GM20431 (cell line): ENCODE measurements around the gene WDSUB1.

Source experiments
- in situ Hi-C: fragments of 300-500 bp; cut with MseI, MboI; formaldehyde crosslinking; loops from one replicate; pipeline ENCODE4 v1.15.0; 2020; ENCODE audit warnings: low sequenced_read_pairs; ENCODE audit not compliant: unreplicated experiment

WDSUB1 gene

DNA sequence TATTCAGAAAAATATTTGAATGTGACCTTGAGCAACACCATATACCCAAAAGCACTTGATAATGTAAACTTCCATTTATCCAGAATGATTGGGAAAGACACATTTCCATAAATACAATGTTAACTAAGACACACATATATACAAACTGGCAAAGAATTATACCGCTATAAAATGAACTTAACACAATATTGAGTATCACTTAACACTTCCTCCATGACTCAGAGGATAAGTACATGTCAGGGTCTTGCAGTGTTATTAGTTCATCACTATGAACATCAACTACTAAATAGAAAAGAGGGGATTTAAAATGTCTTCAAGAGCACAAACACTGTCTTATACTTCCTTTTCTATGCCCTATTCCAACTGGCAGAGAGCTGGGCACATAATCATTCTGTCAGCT is 18.6 kb downstream of the WDSUB1 start:
- in situ Hi-C loops = no loop called here

DNA sequence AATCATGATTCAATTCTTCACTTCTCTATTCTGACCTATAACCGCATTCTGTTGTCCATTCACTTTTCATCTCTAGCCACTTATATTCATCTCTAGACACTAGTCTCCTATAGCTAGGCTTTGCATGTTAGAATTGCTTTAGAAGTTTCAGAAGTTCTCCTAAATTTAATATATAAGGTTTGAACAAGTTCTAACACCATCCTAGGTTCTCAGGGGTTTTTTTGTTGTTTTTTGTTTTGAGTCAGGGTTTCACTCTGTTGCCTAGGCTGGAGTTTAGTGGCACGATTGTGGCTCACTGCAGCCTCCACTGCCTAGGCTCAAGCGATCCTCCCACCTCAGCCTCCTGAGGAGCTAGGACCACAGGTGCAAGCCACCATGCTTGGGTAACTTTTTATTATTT is 19.9 kb downstream of the WDSUB1 start:
- in situ Hi-C loops = no loop called here

DNA sequence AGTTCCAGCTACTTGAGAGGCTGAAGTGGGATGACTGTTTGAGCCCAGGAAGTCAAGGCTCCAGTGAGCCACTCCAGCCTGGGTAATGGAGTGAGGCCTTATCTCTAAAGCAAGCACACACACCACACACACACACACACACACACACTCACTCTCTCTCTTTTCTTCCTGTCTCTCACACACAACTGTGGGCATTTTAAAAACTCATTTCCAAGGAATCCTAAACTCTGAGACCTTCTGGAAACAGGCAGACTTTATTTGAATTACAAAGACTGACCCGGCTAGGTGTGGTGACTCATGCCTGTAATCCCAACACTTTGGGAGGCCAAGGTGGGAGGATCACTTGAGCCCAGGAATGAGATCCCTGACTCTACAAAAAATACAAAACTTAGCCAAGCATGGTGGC is 21.3 kb downstream of the WDSUB1 start:
- in situ Hi-C loops = no loop called here

DNA sequence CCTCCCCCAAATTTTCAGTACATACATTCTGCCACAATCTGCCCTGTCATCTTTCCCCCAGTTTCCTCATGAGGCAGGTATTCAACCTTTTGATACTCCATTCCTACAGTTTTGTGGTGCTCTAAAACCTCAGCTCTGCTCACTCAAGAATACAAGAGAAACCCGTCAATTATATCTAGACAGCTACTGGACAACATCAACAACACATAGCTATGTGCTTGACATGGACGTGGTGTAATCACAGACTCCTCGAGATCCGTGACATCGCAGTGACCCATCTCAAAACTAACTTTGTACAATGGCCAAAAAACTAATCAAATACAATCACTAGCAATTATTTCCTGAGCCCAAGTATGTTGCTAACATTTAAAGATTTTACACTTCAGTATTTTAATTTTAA is 23.6 kb downstream of the WDSUB1 start:
- in situ Hi-C loops = no loop called here

DNA sequence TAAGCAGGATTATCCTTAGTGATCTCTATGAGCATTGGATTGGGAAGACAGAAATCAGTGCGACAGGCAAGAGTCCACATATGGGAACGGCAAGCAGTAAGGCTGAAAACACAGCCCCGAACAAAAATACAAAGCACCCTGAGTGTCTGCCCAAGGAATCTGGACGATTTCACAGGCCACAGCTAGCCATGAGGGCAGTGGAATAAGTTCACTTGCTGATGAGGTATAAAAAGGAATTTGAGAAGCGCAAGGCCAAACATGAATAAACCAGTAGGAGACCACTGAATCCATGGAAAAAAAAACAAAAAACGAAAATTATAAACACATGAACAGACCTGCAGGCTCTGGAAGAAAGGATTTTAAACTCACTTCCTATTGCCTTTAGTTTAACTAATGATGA is 24.3 kb downstream of the WDSUB1 start:
- in situ Hi-C loops = no loop called here

DNA sequence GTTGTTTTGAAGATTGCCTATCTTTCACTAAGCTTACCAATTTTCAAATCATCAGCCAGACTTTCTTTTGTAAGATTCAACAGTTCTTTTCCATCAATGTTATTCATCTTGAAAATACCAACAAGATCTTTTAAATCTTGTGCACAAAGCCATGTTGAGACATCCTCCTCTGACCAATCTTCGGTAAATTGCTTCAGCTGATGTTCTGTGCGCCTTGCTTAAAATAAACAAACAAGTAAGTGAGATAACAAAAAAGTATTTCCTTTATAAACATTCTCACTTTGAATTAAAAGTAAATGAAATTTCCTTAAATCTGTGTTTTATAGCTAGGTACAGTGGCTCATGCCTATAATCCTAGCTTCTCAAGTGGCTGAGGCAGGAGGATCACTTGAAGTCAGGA is 30.3 kb downstream of the WDSUB1 start:
- in situ Hi-C loops = no loop called here

DNA sequence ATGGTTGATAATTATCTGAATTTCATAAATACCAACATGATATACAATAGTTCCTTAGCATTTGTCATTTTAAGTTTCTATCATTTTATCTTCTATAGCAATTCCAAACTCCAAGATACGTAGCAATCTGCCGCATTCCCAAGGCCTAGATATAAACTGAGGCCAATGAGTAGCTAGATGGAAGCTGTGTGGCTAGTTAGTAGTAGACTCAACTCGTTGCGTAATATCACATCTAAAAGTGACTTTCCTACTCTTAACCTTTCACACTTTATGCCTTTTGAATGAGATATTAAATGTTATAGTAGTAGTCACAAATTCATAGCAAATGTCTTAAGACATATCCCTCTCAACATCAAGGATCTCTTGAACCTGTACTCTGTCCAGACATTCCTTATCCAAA is 33.6 kb downstream of the WDSUB1 start:
- in situ Hi-C loops = no loop called here

DNA sequence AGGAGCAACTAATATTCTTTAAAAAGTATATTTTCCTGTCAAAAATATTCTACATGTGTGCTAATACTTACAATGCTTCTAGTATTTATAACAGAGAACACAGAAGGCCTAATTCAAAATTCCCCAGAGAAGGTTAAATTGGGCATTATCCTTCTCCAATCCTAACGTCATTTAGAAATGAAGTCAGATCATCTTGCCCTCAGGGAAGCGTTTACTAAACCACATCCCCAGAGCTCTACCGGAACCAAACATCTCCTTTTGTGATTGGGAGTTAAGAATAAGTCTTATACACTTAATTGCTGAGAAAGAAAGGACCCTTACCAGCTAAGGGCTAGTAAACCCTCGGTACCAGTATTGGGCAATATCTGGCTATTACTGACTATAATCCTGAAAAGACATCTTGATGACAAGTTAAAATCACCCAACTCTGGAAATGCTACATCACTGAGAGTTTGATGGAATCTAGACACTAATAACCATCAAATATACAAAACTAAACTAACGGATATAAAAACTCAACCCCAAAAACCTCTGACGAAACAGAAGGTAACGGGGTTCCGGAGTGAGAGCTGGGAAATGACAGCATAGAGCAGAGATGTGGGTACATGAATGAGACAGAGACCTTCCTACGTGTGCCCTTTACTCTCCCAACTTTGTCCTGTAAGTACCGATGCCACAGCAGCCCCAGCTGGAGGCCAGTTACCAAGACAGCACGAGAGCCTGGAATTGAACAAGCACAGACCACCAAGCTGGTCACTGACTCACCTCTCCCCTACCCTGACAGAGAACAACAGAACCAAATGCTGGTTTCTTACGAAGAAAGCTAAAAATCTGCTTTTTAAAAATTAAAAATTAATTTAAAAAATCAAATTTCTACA is 35.0 kb downstream of the WDSUB1 start:
- in situ Hi-C loops = no loop called here

DNA sequence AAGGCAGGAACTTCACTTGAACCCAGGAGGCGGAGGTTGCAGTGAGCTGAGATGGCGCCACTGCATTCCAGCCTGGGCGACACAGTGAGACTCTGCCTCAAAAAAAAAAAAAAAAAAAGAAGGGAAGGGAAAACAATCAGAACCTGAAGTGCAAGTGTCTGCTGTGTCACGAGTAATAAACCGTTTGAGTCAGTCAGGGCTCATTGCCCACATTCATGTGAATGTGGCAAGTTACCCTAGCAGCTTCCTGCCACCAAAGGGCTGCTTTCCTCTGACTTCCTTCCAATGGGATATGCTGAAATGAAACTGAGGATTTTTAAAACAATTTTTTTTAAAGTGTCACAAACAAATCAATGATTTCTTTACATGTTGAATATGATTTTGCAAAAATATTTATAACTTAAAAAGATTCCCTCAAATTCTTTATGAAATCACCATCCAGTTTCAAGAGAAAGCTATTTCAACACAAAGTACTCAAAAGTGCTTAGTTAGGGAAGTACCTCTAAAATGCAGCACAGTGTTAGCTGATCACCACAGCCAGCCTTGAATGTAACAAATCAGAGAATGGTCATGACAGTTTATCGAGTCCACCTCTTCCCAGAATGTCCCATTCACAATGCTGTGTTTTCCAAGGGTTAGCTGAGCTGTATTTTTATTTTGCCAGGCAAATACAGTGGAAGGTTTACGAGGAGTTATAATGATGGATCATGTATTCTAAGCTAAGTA is 36.4 kb downstream of the WDSUB1 start:
- in situ Hi-C loops = no loop called here

DNA sequence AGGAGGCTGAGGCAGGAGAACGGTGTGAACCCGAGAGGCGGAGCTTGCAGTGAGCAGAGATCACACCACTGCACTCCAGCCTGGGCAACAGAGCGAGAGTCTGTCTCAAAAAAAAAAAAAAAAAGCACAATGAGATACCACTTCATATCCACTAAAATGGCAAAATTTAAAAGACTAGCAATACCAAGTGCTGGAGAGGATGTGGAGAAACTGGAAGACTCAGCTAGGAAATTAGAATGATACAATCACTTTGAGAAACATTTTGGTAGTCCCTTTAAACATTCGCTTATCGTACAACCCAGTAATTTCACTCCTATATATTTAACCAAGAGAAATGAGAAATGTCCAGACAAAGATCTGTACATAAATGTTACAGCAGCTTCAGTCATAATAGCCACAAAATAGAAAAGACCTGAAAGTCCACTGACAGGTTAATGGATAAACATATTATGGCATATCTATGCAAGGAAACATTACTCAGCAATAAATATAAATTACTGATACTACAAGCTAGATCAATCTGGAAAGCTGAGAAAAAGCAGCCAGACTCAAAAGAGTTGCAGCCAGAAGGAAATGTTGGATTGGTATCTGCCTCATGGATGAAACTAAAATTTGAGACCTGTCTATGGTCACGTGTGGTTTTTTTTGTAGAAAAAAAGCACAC is 40.0 kb downstream of the WDSUB1 start:
- in situ Hi-C loops = no loop called here

DNA sequence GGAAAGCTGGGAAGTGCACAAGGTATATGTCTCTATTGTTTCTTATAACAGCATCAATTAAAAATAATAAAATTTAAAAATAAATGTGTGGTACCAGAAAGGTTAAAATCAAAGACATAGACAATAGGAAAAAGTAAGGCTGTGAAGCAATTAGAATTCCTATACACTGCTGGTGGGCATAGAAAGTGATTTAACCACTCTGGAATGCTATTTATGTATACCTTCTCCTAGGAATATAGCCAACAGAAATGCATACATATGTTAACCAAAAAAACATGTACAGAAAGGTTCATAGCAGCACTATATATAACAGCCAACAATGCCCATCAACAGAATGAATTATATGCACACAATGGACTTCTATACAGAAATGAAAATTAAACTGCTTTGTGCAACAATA is 43.0 kb downstream of the WDSUB1 start:
- in situ Hi-C loops = no loop called here

DNA sequence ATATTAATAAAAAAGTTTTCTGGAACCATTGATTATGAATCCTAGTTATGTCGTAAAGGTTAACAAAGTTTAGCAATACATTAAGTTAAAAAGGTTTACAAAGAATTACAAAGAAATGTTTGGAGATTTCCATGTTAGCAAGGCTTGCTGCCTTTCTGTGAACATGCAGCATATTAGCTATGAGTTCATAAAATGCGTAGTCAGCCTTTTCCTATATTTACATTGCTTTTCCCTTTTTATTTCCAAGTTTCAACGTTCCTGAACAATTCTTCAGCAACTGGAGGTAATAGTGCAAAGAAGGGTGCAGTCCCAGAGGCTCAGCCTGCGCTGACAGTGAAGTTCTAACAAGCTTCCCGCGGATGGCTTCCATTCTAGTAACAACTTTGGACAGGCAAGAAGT is 51.6 kb downstream of the WDSUB1 start:
- in situ Hi-C loops = no loop called here

DNA sequence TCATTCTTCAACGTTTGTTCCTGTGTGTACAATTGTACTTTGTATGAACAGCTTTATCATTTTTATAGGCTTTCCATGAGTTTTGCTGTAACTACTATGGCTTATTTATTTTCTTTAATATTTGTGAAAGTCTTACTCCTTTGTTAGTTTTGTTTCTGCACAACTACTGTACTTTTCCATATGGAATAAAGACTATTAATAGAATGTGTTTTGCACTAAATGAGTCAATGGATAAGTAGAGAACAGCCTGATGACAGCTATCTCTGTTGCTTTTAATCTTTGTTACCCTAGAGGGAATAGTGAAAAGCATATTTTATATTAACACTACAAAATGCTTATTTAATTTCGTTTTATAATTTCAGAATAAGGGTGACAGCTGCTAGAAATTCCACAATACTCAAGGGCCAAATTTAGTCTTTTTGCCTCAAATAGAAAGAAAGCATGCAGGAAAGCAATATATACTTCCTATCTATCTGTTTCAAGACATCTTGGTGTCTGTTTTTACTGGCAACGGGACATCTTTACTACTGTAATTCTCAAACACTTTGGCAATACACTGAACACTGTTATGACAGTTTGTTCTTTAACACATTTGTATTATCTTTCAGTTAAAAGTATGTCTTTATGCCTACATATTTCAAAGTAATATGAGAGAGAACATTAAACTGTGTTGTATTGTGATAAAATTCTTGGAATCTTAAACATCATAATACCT is 53.9 kb downstream of the WDSUB1 start:
- in situ Hi-C loops = no loop called here

DNA sequence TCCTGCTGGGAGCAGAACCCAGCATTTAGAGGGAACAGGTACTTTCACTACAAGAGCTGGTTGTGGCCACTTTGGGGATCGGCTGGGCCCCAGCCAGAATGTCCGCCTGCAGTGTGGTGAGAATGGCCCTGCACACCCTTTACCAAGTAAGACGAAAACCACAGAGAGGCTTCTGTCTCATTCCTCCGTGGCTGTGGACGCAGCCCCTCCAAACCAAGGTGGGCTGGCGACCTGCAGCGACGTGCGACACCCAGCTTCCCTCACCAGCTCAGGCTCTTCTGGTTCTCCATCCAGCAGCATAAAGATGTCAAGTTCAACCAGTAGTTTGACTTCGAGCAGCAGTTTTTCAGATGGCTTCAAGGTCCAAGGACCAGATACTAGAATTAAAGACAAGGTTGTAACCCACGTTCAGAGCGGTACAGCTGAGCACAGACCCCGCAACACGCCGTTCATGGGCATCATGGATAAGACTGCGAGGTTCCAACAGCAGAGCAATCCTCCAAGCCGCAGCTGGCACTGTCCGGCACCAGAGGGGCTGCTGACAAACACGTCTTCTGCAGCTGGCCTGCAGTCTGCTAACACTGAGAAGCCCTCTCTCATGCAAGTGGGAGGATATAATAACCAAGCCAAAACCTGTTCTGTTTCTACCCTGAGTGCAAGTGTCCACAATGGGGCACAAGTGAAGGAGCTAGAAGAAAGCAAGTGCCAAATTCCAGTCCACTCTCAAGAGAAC is 56.2 kb downstream of the WDSUB1 start:
- in situ Hi-C loops = no loop called here

DNA sequence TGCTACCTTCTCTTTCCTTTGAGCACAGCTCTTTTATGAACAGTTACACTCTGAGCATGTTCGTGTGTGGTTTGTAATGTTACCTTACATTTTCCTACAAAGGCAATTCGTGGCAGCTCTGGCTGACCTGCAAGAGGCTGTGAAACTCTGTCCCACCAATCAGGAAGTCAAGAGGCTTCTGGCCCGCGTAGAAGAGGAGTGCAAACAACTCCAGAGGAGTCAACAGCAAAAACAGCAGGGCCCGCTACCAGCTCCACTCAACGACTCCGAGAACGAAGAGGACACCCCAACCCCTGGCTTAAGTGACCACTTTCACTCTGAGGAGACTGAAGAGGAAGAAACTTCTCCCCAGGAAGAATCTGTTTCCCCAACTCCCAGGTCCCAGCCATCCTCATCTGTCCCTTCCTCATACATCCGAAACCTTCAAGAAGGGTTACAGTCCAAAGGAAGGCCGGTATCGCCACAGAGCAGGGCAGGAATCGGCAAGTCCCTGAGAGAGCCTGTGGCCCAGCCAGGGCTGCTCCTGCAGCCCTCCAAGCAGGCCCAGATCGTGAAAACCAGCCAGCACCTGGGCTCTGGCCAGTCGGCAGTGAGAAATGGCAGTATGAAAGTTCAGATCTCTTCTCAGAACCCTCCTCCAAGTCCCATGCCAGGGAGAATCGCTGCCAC is 56.9 kb downstream of the WDSUB1 start:
- in situ Hi-C loops = no loop called here

DNA sequence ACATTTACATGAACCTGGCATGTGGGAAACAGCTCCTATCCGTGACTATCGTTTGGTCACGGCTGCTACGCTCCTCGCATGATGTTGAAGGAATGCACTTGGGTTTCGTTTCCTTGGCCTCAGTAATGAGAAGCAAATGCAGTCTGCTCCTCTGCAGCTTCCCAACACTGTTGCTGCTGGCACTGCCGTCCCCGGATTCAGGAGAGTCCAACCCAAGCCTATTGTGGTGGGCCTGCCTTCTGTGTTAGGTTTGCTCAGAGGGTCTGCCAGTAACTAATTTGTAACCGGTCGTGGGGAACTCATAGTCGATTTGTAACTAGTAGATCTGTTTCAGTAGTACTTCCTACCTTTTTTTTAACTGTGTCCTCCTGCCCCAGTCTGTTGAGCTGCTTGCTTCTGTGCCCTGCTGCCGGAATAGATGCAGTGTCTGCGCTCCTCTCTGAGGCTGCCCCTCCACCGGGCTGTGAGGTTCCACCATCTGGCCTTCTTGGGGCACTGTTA is 58.4 kb downstream of the WDSUB1 start:
- in situ Hi-C loops = no loop called here

DNA sequence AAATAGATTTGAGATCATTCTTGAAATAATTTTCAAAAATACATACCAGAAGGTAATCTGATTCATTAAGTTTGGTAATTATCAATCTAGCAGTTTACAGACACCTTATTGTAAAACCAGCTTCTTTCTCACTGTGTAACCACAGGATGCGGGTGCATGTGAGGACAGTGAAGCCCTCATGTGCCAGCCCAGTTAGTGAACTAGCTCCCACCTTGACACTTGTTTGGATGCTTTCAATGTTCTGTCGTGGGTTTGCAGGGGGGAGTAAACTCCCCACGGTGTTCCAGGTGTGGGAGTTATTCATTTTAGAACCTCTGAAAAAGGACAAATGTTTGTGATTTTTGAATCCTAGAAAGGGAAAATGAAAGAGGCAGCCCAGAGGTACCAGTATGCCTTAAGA is 59.0 kb downstream of the WDSUB1 start:
- in situ Hi-C loops = no loop called here

DNA sequence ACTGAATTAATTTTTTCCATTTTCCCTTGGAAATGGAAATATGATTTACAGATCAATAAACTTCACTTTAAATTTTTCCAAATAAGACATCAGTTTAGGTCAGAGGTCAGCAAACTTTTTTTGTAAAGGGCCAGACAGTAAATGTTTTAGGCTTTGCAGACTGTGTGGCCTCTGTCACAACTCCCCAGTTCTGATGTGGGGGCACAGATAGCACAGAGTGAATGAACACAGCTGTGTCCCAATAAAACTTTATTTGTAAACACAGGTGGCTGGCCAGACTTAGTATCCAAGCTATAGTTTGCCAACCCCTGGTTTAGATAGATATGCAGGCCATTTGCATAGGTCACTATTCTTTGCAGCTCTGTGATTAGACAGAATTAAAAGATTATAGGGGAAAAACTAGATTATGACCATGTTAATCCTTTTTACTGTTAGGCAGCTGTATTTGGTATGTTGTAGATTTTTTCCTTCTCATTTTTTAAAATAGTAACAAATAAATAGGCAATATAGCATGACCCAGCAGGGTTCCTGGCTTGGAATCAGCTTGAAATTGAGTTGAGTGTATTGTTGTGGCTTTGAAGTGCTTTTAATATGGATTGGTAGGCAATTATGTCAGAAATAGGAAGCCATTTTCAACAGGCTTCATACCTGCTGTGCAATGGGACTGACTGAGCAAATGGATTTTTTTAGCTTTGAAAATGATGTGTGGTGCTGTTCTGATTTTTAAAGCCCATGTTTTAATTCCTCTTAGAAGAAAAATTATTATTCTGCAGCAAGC is 59.7 kb downstream of the WDSUB1 start:
- in situ Hi-C loops = no loop called here
